ENCODE data around the gene RAB44. TPM values are rescaled to one million over a fixed set of nuclear protein-coding genes. Genes with fewer than 3 reads are reported as not detected.

The RAB44 gene
- polyA plus RNA-seq, 1 of the 3 experiments (the other 2 are of a cell fraction): 0.12 TPM

DNA sequence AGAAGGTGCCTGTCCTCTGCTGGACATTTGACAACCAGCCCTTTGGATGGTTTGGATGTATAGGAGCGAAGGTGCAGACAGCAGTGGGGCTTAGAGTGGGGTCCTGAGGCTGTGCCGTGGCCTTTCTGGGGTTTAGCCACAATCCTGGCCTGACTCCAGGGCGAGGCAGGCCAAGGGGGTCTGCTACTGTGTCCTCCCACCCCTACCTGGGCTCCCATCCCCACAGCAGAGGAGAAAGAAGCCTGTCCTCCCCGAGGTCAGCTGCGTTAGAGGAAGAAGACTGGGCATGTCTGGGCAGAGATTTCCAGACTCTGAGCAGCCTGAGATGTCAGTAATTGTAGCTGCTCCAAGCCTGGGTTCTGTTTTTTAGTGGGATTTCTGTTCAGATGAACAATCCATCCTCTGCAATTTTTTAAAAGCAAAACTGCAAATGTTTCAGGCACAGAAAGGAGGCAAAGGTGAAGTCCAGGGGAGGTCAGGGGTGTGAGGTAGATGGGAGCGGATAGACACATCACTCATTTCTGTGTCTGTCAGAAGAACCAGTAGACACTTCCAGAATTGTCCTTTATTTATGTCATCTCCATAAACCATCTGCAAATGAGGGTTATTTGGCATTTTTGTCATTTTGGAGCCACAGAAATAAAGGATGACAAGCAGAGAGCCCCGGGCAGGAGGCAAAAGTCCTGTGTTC is 20.4 kb upstream of the RAB44 start:
- Histone ChIP-seq H3K79me2 (ENCODE audit: insufficient read depth) (peaks cover 51% of the 10 kb centered on the region), H3K4me3 (ENCODE audit: low read depth in 2 of 2, low read length in 1 of 2) (peak overlapping the region; percentile 15 to 21)
- WGBS (ENCODE audit: low lambda C conversion rate): 53% methylated on average over 6 of the region's 7 CpGs

GRCh38 chr6:36677753-36678487 is 19.7 kb upstream of the RAB44 start:
- Histone ChIP-seq H3F3A (replicated peaks; ENCODE audit: insufficient read depth) (peaks cover 41% of the 10 kb centered on the region), H3K36me3 (replicated peaks in 1 of 2; ENCODE audit: control insufficient read depth in 1 of 2, insufficient read depth in 2 of 2, low read length in 1 of 2) (peaks cover 8 to 11% of the 10 kb centered on the region in 2 experiments), H3K4me3 (ENCODE audit: low read depth in 2 of 2, low read length in 1 of 2) (peak overlapping the region; percentile 91 to 99), H2AFZ (ENCODE audit: low read depth) (peak overlapping the region; percentile 53; the same call in 1 of the 2 replicates), H3K4me1 (ENCODE audit: control insufficient read depth in 1 of 2, insufficient read depth in 2 of 2, low read depth in 1 of 2, low read length in 1 of 2) (peaks cover 27 to 48% of the 10 kb centered on the region in 2 experiments), H3K9me3 (no peaks in the 10 kb centered on the region), H4K20me1 (ENCODE audit: insufficient read depth) (peaks cover 44% of the 10 kb centered on the region), H3K27ac (ENCODE audit: low read depth in 2 of 2, low read length in 1 of 2) (peak overlapping the region; percentile 87 to 94), H3K4me2 (peak overlapping the region; percentile 94), H3K27me3 (ENCODE audit: insufficient read depth) (no peaks in the 10 kb centered on the region), H3K9ac (peak overlapping the region; percentile 73), H3K9me2 (no peaks in the 10 kb centered on the region), H3K79me2 (ENCODE audit: insufficient read depth) (peaks cover 58% of the 10 kb centered on the region)
- POLR2A ChIA-PET: interaction anchor here (0.6 to 3.4 kb wide), 14 partner anchors 11 to 92 kb away, joined by 3 to 24 read pairs (median 4); no protein-coding TSS in a partner anchor
- 50% methylated on average over 7 of the region's 10 CpGs for WGBS (ENCODE audit: low lambda C conversion rate)
- DNase-seq: no peak
- CTCF ChIA-PET: interaction anchor here (0.8 to 9.5 kb wide), 10 partner anchors 12 to 89 kb away, joined by 3 to 91 read pairs (median 6); no protein-coding TSS in a partner anchor
- TF ChIP-seq, protein P1, sequence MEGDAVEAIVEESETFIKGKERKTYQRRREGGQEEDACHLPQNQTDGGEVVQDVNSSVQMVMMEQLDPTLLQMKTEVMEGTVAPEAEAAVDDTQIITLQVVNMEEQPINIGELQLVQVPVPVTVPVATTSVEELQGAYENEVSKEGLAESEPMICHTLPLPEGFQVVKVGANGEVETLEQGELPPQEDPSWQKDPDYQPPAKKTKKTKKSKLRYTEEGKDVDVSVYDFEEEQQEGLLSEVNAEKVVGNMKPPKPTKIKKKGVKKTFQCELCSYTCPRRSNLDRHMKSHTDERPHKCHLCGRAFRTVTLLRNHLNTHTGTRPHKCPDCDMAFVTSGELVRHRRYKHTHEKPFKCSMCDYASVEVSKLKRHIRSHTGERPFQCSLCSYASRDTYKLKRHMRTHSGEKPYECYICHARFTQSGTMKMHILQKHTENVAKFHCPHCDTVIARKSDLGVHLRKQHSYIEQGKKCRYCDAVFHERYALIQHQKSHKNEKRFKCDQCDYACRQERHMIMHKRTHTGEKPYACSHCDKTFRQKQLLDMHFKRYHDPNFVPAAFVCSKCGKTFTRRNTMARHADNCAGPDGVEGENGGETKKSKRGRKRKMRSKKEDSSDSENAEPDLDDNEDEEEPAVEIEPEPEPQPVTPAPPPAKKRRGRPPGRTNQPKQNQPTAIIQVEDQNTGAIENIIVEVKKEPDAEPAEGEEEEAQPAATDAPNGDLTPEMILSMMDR (IDR thresholded peaks at IDR 0.05): peak; percentile 27; the same call in 1 of the 2 replicates
- TF ChIP-seq GABPA (IDR thresholded peaks at IDR 0.05; ENCODE audit: low read depth): no peak

More for the DNA sequence above, 20.4 kb upstream of the RAB44 start:
- Histone ChIP-seq H3K9ac (peak overlapping the region; percentile 73), H3K27ac (ENCODE audit: low read depth in 2 of 2, low read length in 1 of 2) (peak overlapping the region; percentile 87 to 94), H3F3A (replicated peaks; ENCODE audit: insufficient read depth) (peaks cover 35% of the 10 kb centered on the region), H3K9me2 (no peaks in the 10 kb centered on the region), H3K4me2 (peak overlapping the region; percentile 94), H2AFZ (ENCODE audit: low read depth) (no peak overlapping the region), H3K36me3 (replicated peaks in 1 of 2; ENCODE audit: control insufficient read depth in 1 of 2, insufficient read depth in 2 of 2, low read length in 1 of 2) (peaks cover 3 to 5% of the 10 kb centered on the region in 2 experiments), H3K4me1 (ENCODE audit: control insufficient read depth in 1 of 2, insufficient read depth in 2 of 2, low read depth in 1 of 2, low read length in 1 of 2) (peaks cover 27 to 41% of the 10 kb centered on the region in 2 experiments), H3K27me3 (ENCODE audit: insufficient read depth) (no peaks in the 10 kb centered on the region), H3K9me3 (no peaks in the 10 kb centered on the region), H4K20me1 (ENCODE audit: insufficient read depth) (peaks cover 37% of the 10 kb centered on the region)
- ChIA-PET POLR2A (interaction anchor here (1.0 to 3.4 kb wide), 8 partner anchors 10 to 84 kb away, joined by 3 to 24 read pairs (median 4); no protein-coding TSS in a partner anchor), CTCF (interaction anchor here (0.9 to 9.5 kb wide), 6 partner anchors 9 to 224 kb away, joined by 3 to 91 read pairs (median 4); no protein-coding TSS in a partner anchor)
- peak; percentile 41 for DNase-seq
- TF ChIP-seq NRF1 (IDR thresholded peaks at IDR 0.05; ENCODE audit: low read depth, low read length): 0 out of 2 replicates have a peak, but pooled peaks have one; percentile 7
- TF ChIP-seq FOSL2 (IDR thresholded peaks at IDR 0.05; ENCODE audit: borderline replicate concordance, low read depth): no peak
- 0 out of 2 replicates have a peak, but pooled peaks have one; percentile 3 for TF ChIP-seq FOXJ3 (CRISPR knock-in tag; IDR thresholded peaks at IDR 0.05)
- 0 out of 4 replicates have a peak, but pooled peaks of 1 of the 2 experiments have one; percentile 9 for TF ChIP-seq EP300 (IDR thresholded peaks at IDR 0.05; ENCODE audit: borderline replicate concordance in 1 of 2, low read depth in 1 of 2, low read length in 1 of 2)
- peak; percentile 18 for TF ChIP-seq CHD2 (IDR thresholded peaks at IDR 0.05; ENCODE audit: low read length, partially characterized antibody)
- TF ChIP-seq TAF1 (IDR thresholded peaks at IDR 0.05; ENCODE audit: borderline replicate concordance, low read depth, low read length): 0 out of 2 replicates have a peak, but pooled peaks have one; percentile 28

All from SK-N-SH (cell line).